NCI-H2196 treated with DMSO at 0.1 percent for 48 hours (cell line): ENCODE measurements around the gene SUN1.

Source experiments
- DNase-seq: peaks from one replicate; lab custom pipeline; 2025; ENCODE audit not compliant: unreplicated experiment; lab: John Stamatoyannopoulos, UW

SUN1 gene

DNA sequence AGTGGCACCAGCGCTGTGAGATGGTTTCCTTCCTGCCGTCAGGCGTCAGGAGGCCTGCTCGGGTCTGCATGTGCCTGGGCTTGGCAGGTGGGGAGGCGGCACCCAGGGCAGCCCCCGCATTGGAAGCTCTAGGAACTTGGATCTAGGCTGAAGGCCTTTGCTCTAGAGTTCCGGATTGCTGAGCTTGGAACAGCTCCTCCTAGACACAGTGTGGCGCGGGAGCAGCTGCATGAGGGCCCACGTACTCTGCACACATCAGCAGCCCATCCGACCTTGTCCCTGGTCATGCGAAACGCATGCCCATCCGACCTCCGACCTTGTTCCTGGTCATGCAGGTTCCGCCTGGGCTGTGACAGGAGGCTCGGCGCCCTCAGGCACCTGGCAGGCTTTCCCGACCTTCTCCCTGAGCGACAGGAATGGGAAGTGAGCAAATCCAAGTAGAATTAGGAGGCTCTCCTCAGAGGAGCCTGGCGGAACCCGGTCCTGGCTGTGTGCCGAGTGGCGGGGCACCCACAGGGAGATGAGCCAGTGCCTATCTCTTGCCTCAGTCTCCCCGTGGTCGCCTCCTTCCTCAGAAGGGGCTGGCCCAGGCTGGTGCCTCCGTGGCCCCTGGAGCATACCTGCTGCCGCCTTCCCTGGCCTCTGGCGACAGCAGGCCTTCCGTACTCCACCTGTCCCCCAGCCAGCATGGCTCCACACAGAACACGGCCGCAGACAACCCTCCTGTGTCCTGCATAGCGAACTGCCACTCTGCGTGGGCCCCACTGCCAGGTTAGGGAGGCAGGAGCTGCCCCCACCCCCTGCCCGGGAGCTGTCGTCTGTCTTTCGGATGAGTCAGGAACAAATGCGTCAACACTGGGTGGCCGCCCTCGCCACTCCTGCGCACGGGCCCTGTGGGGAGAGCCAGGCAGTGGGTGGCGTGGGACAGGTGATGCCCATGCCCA is 56.1 kb downstream of the SUN1 start:
- DNase-seq = no peak

DNA sequence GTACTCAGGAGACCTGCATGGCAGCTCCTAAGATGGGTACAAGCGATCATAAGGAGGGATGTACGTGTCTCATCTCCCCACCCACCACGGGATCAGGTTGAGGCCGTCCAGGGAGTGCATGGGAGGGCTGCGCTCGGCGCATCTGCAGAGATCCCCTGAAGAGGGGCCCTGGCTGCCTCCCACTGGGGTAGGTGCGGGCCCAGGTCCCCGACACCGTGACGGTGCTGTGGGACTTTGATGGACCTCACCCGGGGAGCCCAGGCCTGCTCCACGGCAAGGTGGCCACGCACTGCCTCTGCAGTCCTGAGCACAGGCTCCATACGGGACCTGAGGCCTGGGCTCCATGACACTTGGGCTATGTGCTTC is 56.7 kb downstream of the SUN1 start:
- DNase-seq = no peak

DNA sequence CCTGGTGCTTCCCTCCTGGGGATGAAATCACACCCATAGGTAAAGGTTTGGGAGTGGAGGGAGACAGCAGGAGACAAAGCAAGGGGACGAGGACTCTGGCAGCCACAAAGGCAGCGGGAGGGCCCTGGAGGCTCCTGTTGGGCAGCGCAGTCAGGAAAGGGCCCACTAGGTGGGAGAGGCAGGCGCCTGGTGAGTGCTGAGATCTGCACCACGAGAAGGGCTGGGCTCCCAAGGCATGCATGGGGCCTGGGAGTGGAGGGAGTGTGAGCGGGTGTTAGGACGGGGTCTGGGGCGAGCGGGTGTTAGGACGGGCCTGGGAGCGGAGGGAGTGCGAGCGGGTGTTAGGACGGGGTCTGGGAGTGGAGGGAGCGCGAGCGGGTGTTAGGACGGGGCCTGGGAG is 57.1 kb downstream of the SUN1 start:
- DNase-seq = no peak

GRCh38 chr7:890868-891267 is 58.6 kb downstream of the SUN1 start:
- DNase-seq = no peak

DNA sequence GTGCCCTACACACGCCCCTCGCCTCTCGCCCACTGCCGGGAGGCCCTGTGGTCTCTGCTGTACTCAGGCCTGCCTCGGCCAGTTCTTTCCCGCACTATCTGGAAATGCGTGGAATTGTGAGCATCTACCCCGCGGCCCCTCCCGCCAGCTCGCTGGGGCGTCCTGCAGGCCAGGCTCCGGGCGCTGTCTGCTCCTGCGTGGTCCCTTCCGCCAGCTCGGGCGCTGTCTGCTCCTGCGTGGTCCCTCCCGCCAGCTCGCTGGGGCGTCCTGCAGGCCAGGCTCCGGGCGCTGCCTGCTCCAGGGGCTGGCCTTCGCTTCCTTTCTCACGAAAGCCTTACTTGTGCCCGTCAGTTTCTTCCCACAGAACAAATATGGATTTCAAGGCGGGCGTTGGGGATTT is 59.0 kb downstream of the SUN1 start:
- no peak for DNase-seq

GRCh38 chr7:891805-892204 is 59.5 kb downstream of the SUN1 start:
- DNase-seq = no peak

- DNase-seq = no peak
These were observed 60.6 kb downstream of the SUN1 start for GRCh38 chr7:892648-893593.

GRCh38 chr7:893686-894085 is 61.4 kb downstream of the SUN1 start:
- DNase-seq = no peak

DNA sequence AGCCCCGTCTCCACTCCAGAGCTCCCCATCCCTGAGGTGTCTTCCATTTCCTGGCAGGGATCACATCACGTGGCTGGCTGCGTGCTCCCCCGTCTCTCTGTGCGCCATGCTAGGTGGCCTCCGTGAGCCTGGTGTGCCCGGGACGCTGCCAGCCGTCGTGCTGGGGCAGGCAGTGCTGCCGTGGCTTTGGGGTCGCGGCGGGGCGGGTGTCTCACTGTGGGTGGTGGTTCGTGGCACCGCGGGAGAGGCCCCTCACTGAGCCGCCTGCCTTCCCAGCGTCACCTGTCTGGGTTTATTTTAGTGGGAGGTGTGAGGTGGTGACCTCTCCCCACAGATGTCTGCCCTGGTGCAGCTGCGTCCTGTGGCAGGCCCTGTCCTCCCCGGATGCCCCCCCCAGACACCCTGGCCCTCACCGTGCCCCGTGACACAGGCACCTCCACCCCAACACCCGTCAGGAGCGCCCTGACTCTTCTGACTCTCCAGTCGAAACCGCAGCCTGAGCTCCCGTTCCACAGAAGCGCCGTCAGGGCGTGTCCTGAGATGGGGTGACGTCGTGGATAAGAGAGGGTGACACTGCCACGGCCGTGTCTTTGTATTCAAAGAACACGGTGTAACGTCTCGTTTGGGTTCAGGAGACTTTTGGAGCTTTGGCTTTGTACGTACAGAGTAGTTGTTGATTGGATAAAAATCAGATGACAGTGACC is 62.0 kb downstream of the SUN1 start:
- no peak for DNase-seq

- no peak for DNase-seq
These were observed 62.7 kb downstream of the SUN1 start for GRCh38 chr7:894927-895450.

- no peak for DNase-seq
These were observed 63.3 kb downstream of the SUN1 start for GRCh38 chr7:895451-896052.

GRCh38 chr7:896346-897075 is 64.2 kb downstream of the SUN1 start:
- no peak for DNase-seq

DNA sequence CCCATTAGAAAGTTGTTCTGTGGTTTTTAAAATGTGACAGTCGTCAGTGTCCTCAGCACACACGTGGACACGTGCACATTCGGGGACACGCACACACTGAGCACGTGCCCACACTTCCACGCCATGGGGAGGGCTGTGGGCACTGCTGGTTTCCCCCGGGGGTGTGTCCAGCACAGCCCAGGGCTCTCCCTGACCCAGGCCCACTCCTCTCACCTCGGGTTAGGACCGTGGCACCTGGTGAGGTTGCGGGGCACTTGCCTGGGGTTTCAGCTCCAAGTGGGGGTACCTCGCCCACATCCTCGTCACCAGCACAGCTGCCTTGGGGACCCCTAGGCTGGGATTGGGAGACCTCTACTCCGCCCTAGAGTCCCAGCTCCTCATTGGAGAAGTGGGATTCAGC is 64.8 kb downstream of the SUN1 start:
- DNase-seq = no peak

DNA sequence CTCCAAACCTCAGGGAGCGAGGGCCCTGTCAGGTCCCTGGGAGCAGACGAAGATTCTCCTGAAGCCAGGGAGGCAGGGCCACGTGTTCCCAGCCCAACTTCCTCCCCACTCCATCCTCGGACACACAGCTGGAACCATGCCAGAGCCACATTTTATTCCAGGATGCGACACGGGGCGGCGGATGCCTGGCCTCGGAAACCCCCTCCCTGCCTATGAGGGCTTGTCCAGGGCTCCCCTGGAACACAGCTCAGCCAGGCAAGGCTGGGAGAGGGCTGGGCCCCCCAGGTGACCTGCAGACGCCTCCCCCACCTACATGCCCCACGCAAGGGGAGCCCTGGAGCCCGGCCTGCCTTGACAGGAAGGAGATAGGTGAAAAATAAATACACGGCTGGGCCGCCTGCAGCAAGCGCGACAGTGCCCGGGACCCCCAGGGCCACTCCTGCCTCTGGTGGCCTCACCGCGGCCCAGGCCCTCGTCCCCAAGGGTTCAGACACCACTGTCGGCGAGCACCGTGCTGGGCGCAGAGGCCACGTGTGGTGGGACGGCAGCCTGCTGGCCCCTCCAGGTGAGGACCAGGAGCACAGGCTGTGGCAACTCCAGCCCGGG is 65.6 kb downstream of the SUN1 start:
- no peak for DNase-seq

DNA sequence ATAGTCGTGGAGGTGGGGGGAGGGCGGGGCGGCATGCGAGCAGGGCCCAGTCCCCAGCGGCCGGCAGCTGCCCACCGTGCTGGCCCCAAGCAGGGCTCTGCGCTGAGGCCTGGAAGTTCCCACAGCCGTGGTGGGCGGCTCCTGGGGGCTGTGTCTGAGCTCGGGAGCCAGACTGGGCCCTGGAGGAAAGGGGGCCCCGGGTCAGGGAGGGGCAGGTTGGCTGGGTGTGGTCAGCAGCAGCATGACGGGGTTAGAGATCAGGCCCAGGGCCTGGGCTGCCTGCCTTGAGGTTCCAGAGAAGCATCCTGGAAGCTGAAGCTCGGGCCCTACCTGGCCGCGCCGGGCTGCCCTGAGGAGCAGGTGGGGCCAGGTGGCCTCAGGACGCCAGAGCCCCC is 66.2 kb downstream of the SUN1 start:
- no peak for DNase-seq

- no peak for DNase-seq
These were observed 66.8 kb downstream of the SUN1 start for GRCh38 chr7:898855-899681.

- DNase-seq = no peak
These were observed 67.5 kb downstream of the SUN1 start for GRCh38 chr7:899806-900205.

DNA sequence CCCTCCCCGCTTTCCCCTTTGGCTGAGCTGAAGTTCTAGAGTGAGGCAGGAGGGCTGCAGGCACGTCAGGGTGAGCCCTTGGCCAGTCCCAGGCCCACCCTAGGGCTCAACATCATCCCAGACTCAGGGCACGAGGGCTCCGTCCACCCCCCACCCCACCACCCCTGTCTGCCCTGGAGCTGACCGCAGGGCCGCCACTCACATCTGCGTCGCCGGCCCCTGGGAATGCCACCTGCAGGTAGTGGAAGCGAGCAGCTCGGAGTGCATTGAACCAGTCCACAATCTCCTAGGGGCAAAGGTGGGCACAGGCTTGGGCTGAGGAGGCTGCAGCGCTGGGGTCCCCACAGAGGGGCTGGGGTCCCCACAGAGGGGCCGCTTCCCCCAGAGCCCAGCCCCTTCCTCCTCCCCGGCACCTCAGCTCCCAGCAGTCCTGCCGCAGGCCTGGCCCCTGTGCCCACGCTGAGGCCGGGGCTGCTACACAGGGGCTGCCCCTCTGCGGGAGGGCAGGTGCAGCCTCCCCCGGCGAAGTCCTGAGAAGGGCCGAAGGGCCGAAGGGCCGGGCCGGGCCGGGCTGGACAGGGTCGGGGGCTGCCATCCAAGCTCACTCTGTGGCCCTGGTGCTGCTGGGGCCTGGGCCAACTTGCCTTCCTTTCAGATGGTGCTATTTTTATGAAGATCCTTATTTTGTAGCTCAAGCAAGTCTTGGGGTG is 68.2 kb downstream of the SUN1 start:
- no peak for DNase-seq
